Measurements from ENCODE around the gene PAFAH2.

- TF ChIP-seq CTCF (tag by site-specific recombination; IDR thresholded peaks at IDR 0.05): no peak
- TF ChIP-seq, protein P1, sequence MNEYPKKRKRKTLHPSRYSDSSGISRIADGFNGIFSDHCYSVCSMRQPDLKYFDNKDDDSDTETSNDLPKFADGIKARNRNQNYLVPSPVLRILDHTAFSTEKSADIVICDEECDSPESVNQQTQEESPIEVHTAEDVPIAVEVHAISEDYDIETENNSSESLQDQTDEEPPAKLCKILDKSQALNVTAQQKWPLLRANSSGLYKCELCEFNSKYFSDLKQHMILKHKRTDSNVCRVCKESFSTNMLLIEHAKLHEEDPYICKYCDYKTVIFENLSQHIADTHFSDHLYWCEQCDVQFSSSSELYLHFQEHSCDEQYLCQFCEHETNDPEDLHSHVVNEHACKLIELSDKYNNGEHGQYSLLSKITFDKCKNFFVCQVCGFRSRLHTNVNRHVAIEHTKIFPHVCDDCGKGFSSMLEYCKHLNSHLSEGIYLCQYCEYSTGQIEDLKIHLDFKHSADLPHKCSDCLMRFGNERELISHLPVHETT (tag by site-specific recombination; IDR thresholded peaks at IDR 0.05): no peak
- TF ChIP-seq ZNF202 (tag by site-specific recombination; IDR thresholded peaks at IDR 0.05; ENCODE audit: borderline replicate concordance): no peak
- TF ChIP-seq ZNF768 (tag by site-specific recombination; IDR thresholded peaks at IDR 0.05): no peak
- TF ChIP-seq ZNF274 (IDR thresholded peaks at IDR 0.05; ENCODE audit: low read length): no peak
- no peak for TF ChIP-seq ZNF274 (tag by site-specific recombination; IDR thresholded peaks at IDR 0.05; ENCODE audit: borderline replicate concordance)
- TF ChIP-seq ZNF660 (tag by site-specific recombination; IDR thresholded peaks at IDR 0.05): no peak
- TF ChIP-seq ZNF670 (tag by site-specific recombination; IDR thresholded peaks at IDR 0.05; ENCODE audit: low read depth): no peak
- TF ChIP-seq ZNF600 (tag by site-specific recombination; IDR thresholded peaks at IDR 0.05): no peak
- TF ChIP-seq ZBTB21 (tag by site-specific recombination; IDR thresholded peaks at IDR 0.05): no peak
- TF ChIP-seq, protein P2, sequence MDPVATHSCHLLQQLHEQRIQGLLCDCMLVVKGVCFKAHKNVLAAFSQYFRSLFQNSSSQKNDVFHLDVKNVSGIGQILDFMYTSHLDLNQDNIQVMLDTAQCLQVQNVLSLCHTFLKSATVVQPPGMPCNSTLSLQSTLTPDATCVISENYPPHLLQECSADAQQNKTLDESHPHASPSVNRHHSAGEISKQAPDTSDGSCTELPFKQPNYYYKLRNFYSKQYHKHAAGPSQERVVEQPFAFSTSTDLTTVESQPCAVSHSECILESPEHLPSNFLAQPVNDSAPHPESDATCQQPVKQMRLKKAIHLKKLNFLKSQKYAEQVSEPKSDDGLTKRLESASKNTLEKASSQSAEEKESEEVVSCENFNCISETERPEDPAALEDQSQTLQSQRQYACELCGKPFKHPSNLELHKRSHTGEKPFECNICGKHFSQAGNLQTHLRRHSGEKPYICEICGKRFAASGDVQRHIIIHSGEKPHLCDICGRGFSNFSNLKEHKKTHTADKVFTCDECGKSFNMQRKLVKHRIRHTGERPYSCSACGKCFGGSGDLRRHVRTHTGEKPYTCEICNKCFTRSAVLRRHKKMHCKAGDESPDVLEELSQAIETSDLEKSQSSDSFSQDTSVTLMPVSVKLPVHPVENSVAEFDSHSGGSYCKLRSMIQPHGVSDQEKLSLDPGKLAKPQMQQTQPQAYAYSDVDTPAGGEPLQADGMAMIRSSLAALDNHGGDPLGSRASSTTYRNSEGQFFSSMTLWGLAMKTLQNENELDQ (tag by site-specific recombination; IDR thresholded peaks at IDR 0.05; ENCODE audit: low read depth): no peak
- TF ChIP-seq TCF7L2 (IDR thresholded peaks at IDR 0.05; ENCODE audit: borderline replicate concordance, low read depth, low read length): no peak
- no peak for TF ChIP-seq ZNF18 (tag by site-specific recombination; IDR thresholded peaks at IDR 0.05)
- no peak for TF ChIP-seq ZNF174 (tag by site-specific recombination; IDR thresholded peaks at IDR 0.05)
These were observed 30.6 kb downstream of the PAFAH2 start for GRCh38 chr1:25967308-25967707.
